HepG2 (cell line): ENCODE data around the gene PPOX. TPM values are rescaled to one million over a fixed set of nuclear protein-coding genes. Genes with fewer than 3 reads are reported as not detected.

ENCODE experiments used
- ATAC-seq: fragments of 200-7000 bp; cut with Tn5 transposase; 3 replicates; pipeline ENCODE4 v1.9.1; 2020; ENCODE audit warnings: mild to moderate bottlenecking, moderate library complexity
- BruUV-seq: library from RNA; stranded (reverse); fragments of 400-500 nt; replicated peaks from 2 replicates; lab custom pipeline; 2021; lab: Mats Ljungman, UMichigan
- CTCF ChIA-PET: fragments of 300-600 bp; formaldehyde crosslinking; extraction: SDS; loops from one replicate; lab custom pipeline; 2021; ENCODE audit warnings: low total read pairs, inconsistent platforms, low intra/inter-chr PET ratio; lab: Yijun Ruan, JAX
- POLR2A ChIA-PET: fragments of 350-600 bp; sonication (Branson Sonifier 250); formaldehyde crosslinking; loops from one replicate; lab custom pipeline; 2020; ENCODE audit warnings: antibody characterized with exemption, inconsistent platforms; lab: Yijun Ruan, JAX
- DNase-seq: peaks from one replicate; pipeline ENCODE4 v3.0.0-alpha.2; 2015; ENCODE audit warnings: low spot score
- FAIRE-seq: peaks from 3 replicates; lab custom pipeline; 2011; peaks lifted over from hg19 to GRCh38; lab: Jason Lieb, UNC
- H2AFZ ChIP-seq: one replicate; pipeline ENCODE4 v1.6.1; 2011; ENCODE audit warnings: low read length, inconsistent platforms
- H3K27ac ChIP-seq: fragments of 300-600 bp; 3 replicates; pipeline ENCODE4 v1.8.0; 2011; ENCODE audit warnings: mixed run types, mild to moderate bottlenecking, mixed read lengths, low read length, inconsistent platforms; ENCODE audit not compliant: insufficient read depth; ENCODE audit errors: extremely low read length
- H3K27me3 ChIP-seq, 2 experiments: fragments of 200-600 bp in 1 of 2; 2 replicates in 1 of 2; 3 replicates in 1 of 2; pipeline versions ENCODE4 v1.6.0 to v1.8.0; 2011; ENCODE audit warnings: low read length in 2 of 2, mild to moderate bottlenecking in 2 of 2, moderate library complexity in 2 of 2, inconsistent platforms in 1 of 2; ENCODE audit not compliant: insufficient read depth in 2 of 2, control insufficient read depth in 1 of 2
- H3K36me3 ChIP-seq, 2 experiments: fragments of 200-600 bp in 1 of 2; replicated peaks in 1 of 2; 2 replicates in 1 of 2; 3 replicates in 1 of 2; pipeline versions ENCODE4 v1.5.1 to v1.8.0; 2011; ENCODE audit warnings: low read length in 2 of 2, inconsistent platforms in 1 of 2; ENCODE audit not compliant: insufficient read depth in 2 of 2, control insufficient read depth in 1 of 2
- H3K4me1 ChIP-seq: 2 replicates; pipeline ENCODE4 v1.5.1; 2012; ENCODE audit warnings: low read length, inconsistent platforms; ENCODE audit not compliant: insufficient read depth
- H3K4me2 ChIP-seq: 2 replicates; pipeline ENCODE4 v1.6.0; 2011; ENCODE audit warnings: low read depth, low read length, inconsistent platforms
- H3K4me3 ChIP-seq, 3 experiments: fragments of 200-600 bp in 1 of 3; sonication (generic), shearing (Covaris generic) in 1 of 3; replicated peaks in 1 of 3; 2 replicates each; pipeline ENCODE4 v1.5.1; 2011 to 2016; ENCODE audit warnings: low read length in 3 of 3, inconsistent platforms in 2 of 3, low read depth in 2 of 3, mild to moderate bottlenecking in 2 of 3, control low read depth in 1 of 3, mixed read lengths in 1 of 3; ENCODE audit not compliant: insufficient read depth in 1 of 3
- H3K79me2 ChIP-seq: one replicate; pipeline ENCODE4 v1.6.1; 2011; ENCODE audit warnings: low read length, inconsistent platforms; ENCODE audit not compliant: insufficient read depth
- H3K9ac ChIP-seq: 2 replicates; pipeline ENCODE4 v1.6.0; 2011; ENCODE audit warnings: mild to moderate bottlenecking, low read depth, low read length, inconsistent platforms; ENCODE audit not compliant: insufficient read depth
- H3K9me3 ChIP-seq: 2 replicates; pipeline ENCODE4 v1.5.1; 2012; ENCODE audit warnings: mild to moderate bottlenecking, low read length
- H4K20me1 ChIP-seq: 2 replicates; pipeline ENCODE4 v1.6.0; 2011; ENCODE audit warnings: inconsistent platforms, mild to moderate bottlenecking, low read length, moderate library complexity; ENCODE audit not compliant: insufficient read depth
- ATF7 ChIP-seq, 2 experiments: fragments of 450-650 bp in 1 of 2; sonication (generic) in 1 of 2; formaldehyde crosslinking in 1 of 2; IDR thresholded peaks; 2 replicates each; pipeline versions ENCODE4 v1.4.0 to v1.6.1; 2016 to 2020; ENCODE audit warnings: antibody characterized with exemption in 1 of 2, mild to moderate bottlenecking in 1 of 2, missing genetic modification reagents in 1 of 2
- BRCA1 ChIP-seq: sonication (generic); formaldehyde crosslinking; IDR thresholded peaks from 2 replicates; pipeline ENCODE4 v1.4.0; 2020; ENCODE audit warnings: missing genetic modification reagents
- CEBPB ChIP-seq: IDR thresholded peaks from 2 replicates; pipeline ENCODE4 v1.6.1; 2011; ENCODE audit warnings: low read depth, low read length, improper control_type of control experiment, borderline replicate concordance
- CREB1 ChIP-seq, 2 experiments: fragments of 450-650 bp in 1 of 2; IDR thresholded peaks; 2 replicates each; pipeline ENCODE4 v1.6.1; 2016 to 2017; ENCODE audit warnings: control low read depth in 1 of 2, mild to moderate bottlenecking in 1 of 2, missing compliant biosample characterization in 1 of 2, missing genetic modification characterization in 1 of 2
- FOXM1 ChIP-seq: sonication (generic); formaldehyde crosslinking; IDR thresholded peaks from 2 replicates; pipeline ENCODE4 v1.5.0; 2020; ENCODE audit warnings: missing genetic modification reagents
- HDAC2 ChIP-seq: sonication (generic); formaldehyde crosslinking; IDR thresholded peaks from 2 replicates; pipeline ENCODE4 v1.4.0; 2020; ENCODE audit warnings: missing genetic modification reagents
- HNRNPUL1 ChIP-seq: fragments of 200-400 bp; formaldehyde crosslinking; IDR thresholded peaks from 2 replicates; pipeline ENCODE4 v1.6.1; 2017; ENCODE audit warnings: low read depth, mild to moderate bottlenecking, low read length, moderate library complexity
- MYC ChIP-seq: sonication (generic); formaldehyde crosslinking; IDR thresholded peaks from 2 replicates; pipeline ENCODE4 v1.9.0; 2021; ENCODE audit warnings: missing genetic modification reagents, borderline replicate concordance
- NBN ChIP-seq: fragments of 450-650 bp; conservative IDR thresholded peaks from 2 replicates; pipeline ENCODE4 v1.6.1; 2017
- NR1H2 ChIP-seq: sonication (generic); formaldehyde crosslinking; IDR thresholded peaks from 2 replicates; pipeline ENCODE4 v1.8.1; 2022; ENCODE audit warnings: low read depth, missing genetic modification reagents, borderline replicate concordance
- NR2F6 ChIP-seq, 2 experiments: IDR thresholded peaks; 2 replicates each; pipeline ENCODE4 v1.6.1; 2016; ENCODE audit warnings: antibody characterized with exemption in 1 of 2, mild to moderate bottlenecking in 1 of 2
- SIN3B ChIP-seq: fragments of 150-350 bp; IDR thresholded peaks from 2 replicates; pipeline ENCODE4 v1.6.1; 2014; ENCODE audit warnings: low read length
- SP1 ChIP-seq, 2 experiments: fragments of 450-650 bp in 1 of 2; sonication (generic) in 1 of 2; formaldehyde crosslinking in 1 of 2; IDR thresholded peaks; 2 replicates each; pipeline versions ENCODE4 v1.4.0 to v1.6.1; 2016 to 2020; ENCODE audit warnings: missing genetic modification reagents in 1 of 2
- ZBTB8A ChIP-seq: sonication (generic); formaldehyde crosslinking; IDR thresholded peaks from 2 replicates; pipeline ENCODE4 v1.4.0; 2020; ENCODE audit warnings: mild to moderate bottlenecking, low read depth, missing genetic modification reagents, borderline replicate concordance
- ZFP37 ChIP-seq: sonication (generic); formaldehyde crosslinking; IDR thresholded peaks from 2 replicates; pipeline ENCODE4 v1.4.0; 2020; ENCODE audit warnings: missing genetic modification reagents, borderline replicate concordance
- ZNF431 ChIP-seq: sonication (generic); formaldehyde crosslinking; IDR thresholded peaks from 2 replicates; pipeline ENCODE4 v1.9.0; 2022; ENCODE audit warnings: missing genetic modification reagents, low read depth, mild to moderate bottlenecking, borderline replicate concordance
- ZNF446 ChIP-seq: sonication (generic); formaldehyde crosslinking; IDR thresholded peaks from 2 replicates; pipeline ENCODE4 v1.5.0; 2020; ENCODE audit warnings: mild to moderate bottlenecking, missing genetic modification reagents
- ZNF703 ChIP-seq: sonication (generic); formaldehyde crosslinking; IDR thresholded peaks from 2 replicates; pipeline ENCODE4 v1.5.1; 2020; ENCODE audit warnings: missing genetic modification reagents, mild to moderate bottlenecking, moderate library complexity, borderline replicate concordance
- ZSCAN22 ChIP-seq: sonication (generic); formaldehyde crosslinking; IDR thresholded peaks from 2 replicates; pipeline ENCODE4 v1.4.0; 2020; ENCODE audit warnings: mild to moderate bottlenecking, missing genetic modification reagents
- WGBS: methylation state at CpG from one replicate; pipeline ENCODE4 v1.1.6; 2017; ENCODE audit warnings: low lambda C conversion rate; 5-methylcytosine and 5-hydroxymethylcytosine counted together
- in situ Hi-C: cut with HindIII; loops from 2 replicates; pipeline ENCODE4 v1.10.0; 2017; ENCODE audit warnings: low pct_unique_long_range_greater_than_20kb; ENCODE audit not compliant: extremely low pct_ligation_motif_present
- intact Hi-C: fragments of 100-400 bp; cut with micrococcal nuclease; formaldehyde crosslinking; loops from one replicate; pipeline ENCODE4 v1.10.0; 2022; ENCODE audit not compliant: unreplicated experiment
- polyA plus RNA-seq, 8 experiments: library from polyadenylated mRNA; depleted of rRNA in 3 of 8; stranded (reverse) in 7 of 8; unstranded in 1 of 8; fragments of >200 nt; fragmentation: Illumina TruSeq in 4 of 8; extraction: Trizol in 4 of 8; gene quantifications; 2 replicates each; pipeline versions ENCODE4 v1.2.1 to v1.2.3, GENCODE V29; 2011 to 2016; ENCODE audit warnings: low read depth in 4 of 8, missing spikeins in 1 of 8, mixed read lengths in 1 of 8; ENCODE audit not compliant: insufficient read depth in 1 of 8
- total RNA-seq, 5 experiments: library from RNA; depleted of rRNA; stranded (reverse); fragments of >200 nt; fragmentation: Illumina TruSeq; extraction: Trizol; gene quantifications; 2 replicates each; pipeline ENCODE4 v1.2.3, GENCODE V29; 2016; ENCODE audit warnings: low read depth in 1 of 5
- TF ChIP-seq, protein P1 (sequence below): sonication (generic); formaldehyde crosslinking; IDR thresholded peaks from 2 replicates; pipeline ENCODE4 v1.4.0; 2020; ENCODE audit warnings: missing genetic modification reagents
- TF ChIP-seq, protein P2 (sequence below): IDR thresholded peaks from 2 replicates; pipeline ENCODE4 v1.6.1; 2012; ENCODE audit warnings: inconsistent platforms
- TF ChIP-seq, protein P3 (sequence below), 2 experiments: sonication (generic) in 1 of 2; formaldehyde crosslinking in 1 of 2; IDR thresholded peaks; 2 replicates each; pipeline versions ENCODE4 v1.4.0 to v1.6.1; 2018 to 2020; ENCODE audit warnings: missing genetic modification reagents in 2 of 2, borderline replicate concordance in 1 of 2, low read depth in 1 of 2, mild to moderate bottlenecking in 1 of 2, missing biosample characterization in 1 of 2

The PPOX gene
- total and polyA plus RNA-seq, 2 of the 13 experiments (the other 11 are each of a cell fraction or from before 2014, with no cell fraction given), result 15.5 to 27.7 TPM

DNA sequence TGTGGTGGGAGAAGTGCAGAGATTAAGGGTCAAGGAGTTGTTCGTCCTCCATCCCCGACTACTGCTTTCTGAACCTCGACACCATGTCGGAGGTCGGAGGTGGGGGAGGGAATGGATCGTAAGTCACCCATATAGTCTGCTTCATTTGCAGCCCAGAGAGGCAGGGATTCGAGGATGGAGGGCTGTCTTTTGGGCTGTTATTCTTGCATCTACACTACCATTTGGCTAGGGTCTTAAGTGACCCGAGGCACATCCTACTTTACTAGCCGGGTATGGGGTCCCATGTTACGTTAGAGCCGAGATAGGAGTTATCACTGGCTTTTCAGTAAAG lies 6.3 kb upstream of the PPOX start:
- 21% methylated on average over 11 of the region's 11 CpGs for WGBS
- POLR2A ChIA-PET, result no interaction called here
- ATAC-seq (no peak), FAIRE-seq (no peak), DNase-seq (no peak)
- Histone ChIP-seq H3K4me1 (peaks cover 39% of the 10 kb centered on the region), H3K4me2 (peak overlapping the region; percentile 97), H2AFZ (no peak overlapping the region), H3K79me2 (peaks cover 10% of the 10 kb centered on the region), H3K36me3 (peaks cover 11 to 39% of the 10 kb centered on the region in 2 experiments; a peak in 4 of 5 replicates), H4K20me1 (no peaks in the 10 kb centered on the region), H3K9ac (peak overlapping the region; percentile 91), H3K27me3 (no peaks in the 10 kb centered on the region; a peak in 1 of 5 replicates), H3K27ac (peak overlapping the region; percentile 64), H3K9me3 (no peaks in the 10 kb centered on the region), H3K4me3 (peak overlapping the region; percentile 84 to 95 (median 94))
- CTCF ChIA-PET, result no interaction called here
- BruUV-seq, result no TSS peak
- in situ Hi-C loops, result no loop called here
- intact Hi-C loops, result no loop called here
- TF ChIP-seq BRCA1, result no peak
- TF ChIP-seq NR2F6 (IDR thresholded peaks at IDR 0.05), result no peak
- TF ChIP-seq NR2F6 (CRISPR knock-in tag; IDR thresholded peaks at IDR 0.05), result peak; percentile 25; the same call in 1 of the 2 replicates
- TF ChIP-seq SP1 (IDR thresholded peaks at IDR 0.05), result no peak
- TF ChIP-seq SP1 (CRISPR knock-in tag; IDR thresholded peaks at IDR 0.05), result no peak
- no peak for TF ChIP-seq ATF7 (IDR thresholded peaks at IDR 0.05)
- TF ChIP-seq ATF7 (CRISPR knock-in tag; IDR thresholded peaks at IDR 0.05), result no peak
- TF ChIP-seq ZFP37 (CRISPR knock-in tag), result no peak
- no peak for TF ChIP-seq MYC (CRISPR knock-in tag)
- TF ChIP-seq SIN3B, result no peak
- no peak for TF ChIP-seq ZSCAN22 (CRISPR knock-in tag)
- TF ChIP-seq ZNF431 (CRISPR knock-in tag), result no peak
- no peak for TF ChIP-seq ZBTB8A (CRISPR knock-in tag)
- TF ChIP-seq CREB1 (IDR thresholded peaks at IDR 0.05), result no peak
- no peak for TF ChIP-seq CREB1 (CRISPR knock-in tag; IDR thresholded peaks at IDR 0.05)
- 0 out of 2 replicates have a peak, but pooled peaks have one; percentile 7 for TF ChIP-seq HDAC2 (CRISPR knock-in tag)
- TF ChIP-seq CEBPB, result no peak
- no peak for TF ChIP-seq ZNF446
- TF ChIP-seq, protein P1, sequence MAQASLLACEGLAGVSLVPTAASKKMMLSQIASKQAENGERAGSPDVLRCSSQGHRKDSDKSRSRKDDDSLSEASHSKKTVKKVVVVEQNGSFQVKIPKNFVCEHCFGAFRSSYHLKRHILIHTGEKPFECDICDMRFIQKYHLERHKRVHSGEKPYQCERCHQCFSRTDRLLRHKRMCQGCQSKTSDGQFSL (CRISPR knock-in tag), result peak; percentile 31; the same call in 1 of the 2 replicates
- TF ChIP-seq ZNF703 (CRISPR knock-in tag), result no peak
- no peak for TF ChIP-seq FOXM1 (CRISPR knock-in tag)
- TF ChIP-seq, protein P2, sequence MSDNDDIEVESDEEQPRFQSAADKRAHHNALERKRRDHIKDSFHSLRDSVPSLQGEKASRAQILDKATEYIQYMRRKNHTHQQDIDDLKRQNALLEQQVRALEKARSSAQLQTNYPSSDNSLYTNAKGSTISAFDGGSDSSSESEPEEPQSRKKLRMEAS, result 0 out of 2 replicates have a peak, but pooled peaks have one; percentile 11
- TF ChIP-seq NR1H2 (CRISPR knock-in tag), result no peak
- no peak for TF ChIP-seq NBN
- TF ChIP-seq, protein P3, sequence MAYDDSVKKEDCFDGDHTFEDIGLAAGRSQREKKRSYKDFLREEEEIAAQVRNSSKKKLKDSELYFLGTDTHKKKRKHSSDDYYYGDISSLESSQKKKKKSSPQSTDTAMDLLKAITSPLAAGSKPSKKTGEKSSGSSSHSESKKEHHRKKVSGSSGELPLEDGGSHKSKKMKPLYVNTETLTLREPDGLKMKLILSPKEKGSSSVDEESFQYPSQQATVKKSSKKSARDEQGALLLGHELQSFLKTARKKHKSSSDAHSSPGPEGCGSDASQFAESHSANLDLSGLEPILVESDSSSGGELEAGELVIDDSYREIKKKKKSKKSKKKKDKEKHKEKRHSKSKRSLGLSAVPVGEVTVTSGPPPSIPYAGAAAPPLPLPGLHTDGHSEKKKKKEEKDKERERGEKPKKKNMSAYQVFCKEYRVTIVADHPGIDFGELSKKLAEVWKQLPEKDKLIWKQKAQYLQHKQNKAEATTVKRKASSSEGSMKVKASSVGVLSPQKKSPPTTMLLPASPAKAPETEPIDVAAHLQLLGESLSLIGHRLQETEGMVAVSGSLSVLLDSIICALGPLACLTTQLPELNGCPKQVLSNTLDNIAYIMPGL (CRISPR knock-in tag; IDR thresholded peaks at IDR 0.05; ENCODE audit: borderline replicate concordance in 1 of 2, low read depth in 1 of 2), result no peak
- no peak for TF ChIP-seq HNRNPUL1
